ENCODE results near the gene RAB7A.

RAB7A gene

DNA sequence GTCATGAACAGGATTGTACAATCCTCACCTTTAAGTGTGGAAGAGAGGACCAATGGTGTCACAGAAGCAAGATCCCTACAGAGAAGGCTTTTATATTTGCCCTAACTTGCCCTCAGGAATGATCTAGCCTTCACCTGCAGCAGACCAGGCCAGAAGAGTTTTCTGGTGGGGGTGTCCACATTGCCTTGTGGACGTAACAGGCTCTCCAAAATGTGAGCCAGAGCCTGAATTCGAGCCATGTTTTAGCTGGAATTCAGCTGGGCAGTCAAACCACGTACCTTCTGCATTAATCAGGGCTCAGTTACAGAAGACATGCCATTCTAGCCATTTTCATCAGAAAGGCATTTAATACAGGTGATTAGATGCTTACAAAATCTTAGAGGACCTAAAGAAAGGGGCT lies 23.6 kb upstream of the RAB7A start:
- in situ Hi-C loops (cut with HindIII; ENCODE audit: low sequenced_read_pairs), result no loop called here
- TF ChIP-seq CTCF (IDR thresholded peaks at IDR 0.05; ENCODE audit: low read depth, low read length), result no peak
- DNase-seq (ENCODE audit: low read depth, low spot score), result no peak
- H3K4me3 ChIP-seq (ENCODE audit: low read depth, low read length), result no peak overlapping the region

- no peak for TF ChIP-seq CTCF (IDR thresholded peaks at IDR 0.05; ENCODE audit: low read depth, low read length)
- no peak overlapping the region for H3K4me3 ChIP-seq (ENCODE audit: low read depth, low read length)
- in situ Hi-C loops (cut with HindIII; ENCODE audit: low sequenced_read_pairs), result no loop called here
- DNase-seq (ENCODE audit: low read depth, low spot score), result no peak
Observed at GRCh38 chr3:128703561-128703960, 22.4 kb upstream of the RAB7A start.

DNA sequence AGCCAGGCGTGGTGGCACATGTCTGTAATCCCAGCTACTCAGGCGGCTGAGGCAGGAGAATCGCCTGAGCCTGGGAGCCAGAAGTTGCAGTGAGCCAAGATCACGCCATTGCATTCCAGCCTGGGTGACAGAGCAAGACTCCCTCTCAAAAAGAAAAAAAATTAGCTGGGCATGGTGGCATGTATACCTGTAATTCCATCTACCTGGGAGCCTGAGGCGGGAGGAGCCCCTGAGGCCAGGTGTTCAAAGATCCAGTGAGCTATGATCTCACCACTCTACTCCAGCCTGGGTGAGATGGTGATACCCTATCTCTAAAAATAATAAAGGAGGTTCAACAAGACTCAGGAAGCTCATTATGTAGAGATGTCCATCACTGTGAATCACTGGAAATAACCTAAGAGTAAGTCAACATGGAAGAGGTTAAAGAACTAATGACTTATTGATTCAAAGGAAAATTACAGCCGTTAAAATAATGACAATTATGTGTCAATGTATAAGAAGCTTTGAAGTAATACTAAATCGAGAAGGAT lies 19.8 kb upstream of the RAB7A start:
- no peak for TF ChIP-seq CTCF (IDR thresholded peaks at IDR 0.05; ENCODE audit: low read depth, low read length)
- no peak for DNase-seq (ENCODE audit: low read depth, low spot score)
- no peak overlapping the region for H3K4me3 ChIP-seq (ENCODE audit: low read depth, low read length)
- in situ Hi-C loops (cut with HindIII; ENCODE audit: low sequenced_read_pairs), result no loop called here

GRCh38 chr3:128707928-128708494 lies 18.0 kb upstream of the RAB7A start:
- H3K4me3 ChIP-seq (ENCODE audit: low read depth, low read length), result no peak overlapping the region
- DNase-seq (ENCODE audit: low read depth, low spot score), result no peak
- no peak for TF ChIP-seq CTCF (IDR thresholded peaks at IDR 0.05; ENCODE audit: low read depth, low read length)
- in situ Hi-C loops (cut with HindIII; ENCODE audit: low sequenced_read_pairs), result no loop called here

GRCh38 chr3:128709038-128709437 lies 16.9 kb upstream of the RAB7A start:
- no peak for DNase-seq (ENCODE audit: low read depth, low spot score)
- no peak overlapping the region for H3K4me3 ChIP-seq (ENCODE audit: low read depth, low read length)
- in situ Hi-C loops (cut with HindIII; ENCODE audit: low sequenced_read_pairs), result no loop called here
- no peak for TF ChIP-seq CTCF (IDR thresholded peaks at IDR 0.05; ENCODE audit: low read depth, low read length)

DNA sequence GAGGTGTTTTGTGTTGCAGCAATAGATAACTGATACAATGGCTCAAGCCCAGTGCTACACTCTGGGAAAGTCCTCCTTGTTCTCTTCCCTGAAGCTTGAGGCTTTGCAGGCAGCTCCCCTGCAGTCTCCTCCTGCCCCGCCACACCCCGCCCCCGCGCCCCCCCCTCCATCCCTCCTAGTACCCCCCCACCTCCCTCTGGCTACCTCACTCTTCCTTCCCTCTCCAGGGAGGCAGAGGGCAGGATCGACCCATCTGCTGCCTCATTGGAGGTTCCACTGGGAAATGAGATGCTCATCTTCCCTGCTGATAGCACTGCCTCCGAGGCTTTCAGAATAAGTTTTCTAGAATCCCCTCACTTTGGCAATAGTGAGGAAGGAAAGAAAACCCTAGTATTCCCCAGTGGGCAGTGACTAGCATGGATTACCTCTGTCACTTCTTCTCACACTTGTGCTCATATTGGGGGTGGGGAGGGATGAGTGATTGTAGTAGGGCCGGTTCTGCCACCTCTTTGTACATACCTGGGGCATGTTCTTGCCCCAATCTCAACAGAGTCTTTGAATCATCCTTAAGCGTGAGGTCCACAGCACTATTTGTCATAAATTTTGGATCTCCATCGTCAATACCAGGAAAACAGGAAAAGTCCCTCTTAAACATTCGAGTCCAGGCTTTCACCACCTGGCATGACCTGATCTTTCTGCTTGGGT lies 16.3 kb upstream of the RAB7A start:
- no peak for TF ChIP-seq CTCF (IDR thresholded peaks at IDR 0.05; ENCODE audit: low read depth, low read length)
- no peak for DNase-seq (ENCODE audit: low read depth, low spot score)
- in situ Hi-C loops (cut with HindIII; ENCODE audit: low sequenced_read_pairs), result no loop called here
- H3K4me3 ChIP-seq (ENCODE audit: low read depth, low read length), result no peak overlapping the region

All from astrocyte of the spinal cord (primary cell).